GM12865 (cell line): Measurements from ENCODE around the gene HLX.

Source experiments
- DNase-seq: peaks from one replicate; pipeline ENCODE4 v3.0.0; 2010; ENCODE audit warnings: low read depth
- H3K4me3 ChIP-seq: 2 replicates; pipeline ENCODE4 v1.5.1; 2011; ENCODE audit warnings: mild to moderate bottlenecking, low read depth, low read length, control low read depth
- CTCF ChIP-seq: IDR thresholded peaks from 2 replicates; pipeline ENCODE4 v1.5.1; 2011; ENCODE audit warnings: low read length, control low read depth, low read depth, inconsistent platforms; ENCODE audit not compliant: insufficient read depth; ENCODE audit errors: missing control alignments

The HLX gene

GRCh38 chr1:220915954-220916353, 36.7 kb downstream of the HLX start:
- TF ChIP-seq CTCF: no peak
- no peak for DNase-seq
- no peak overlapping the region for H3K4me3 ChIP-seq

GRCh38 chr1:220917101-220917500, 37.9 kb downstream of the HLX start:
- DNase-seq: no peak
- no peak overlapping the region for H3K4me3 ChIP-seq
- TF ChIP-seq CTCF: no peak

GRCh38 chr1:220917535-220918209, 38.4 kb downstream of the HLX start:
- TF ChIP-seq CTCF: no peak
- no peak for DNase-seq
- H3K4me3 ChIP-seq: no peak overlapping the region

GRCh38 chr1:220918285-220918951, 39.2 kb downstream of the HLX start:
- H3K4me3 ChIP-seq: no peak overlapping the region
- DNase-seq: no peak
- TF ChIP-seq CTCF: no peak

GRCh38 chr1:220920967-220921366, 41.7 kb downstream of the HLX start:
- no peak for TF ChIP-seq CTCF
- no peak overlapping the region for H3K4me3 ChIP-seq
- no peak for DNase-seq

- no peak for TF ChIP-seq CTCF
- H3K4me3 ChIP-seq: no peak overlapping the region
- peak; percentile 15 for DNase-seq
These were observed 42.3 kb downstream of the HLX start for GRCh38 chr1:220921498-220921897.
